ENCODE measurements around the gene SLC5A5.

SLC5A5 gene

DNA sequence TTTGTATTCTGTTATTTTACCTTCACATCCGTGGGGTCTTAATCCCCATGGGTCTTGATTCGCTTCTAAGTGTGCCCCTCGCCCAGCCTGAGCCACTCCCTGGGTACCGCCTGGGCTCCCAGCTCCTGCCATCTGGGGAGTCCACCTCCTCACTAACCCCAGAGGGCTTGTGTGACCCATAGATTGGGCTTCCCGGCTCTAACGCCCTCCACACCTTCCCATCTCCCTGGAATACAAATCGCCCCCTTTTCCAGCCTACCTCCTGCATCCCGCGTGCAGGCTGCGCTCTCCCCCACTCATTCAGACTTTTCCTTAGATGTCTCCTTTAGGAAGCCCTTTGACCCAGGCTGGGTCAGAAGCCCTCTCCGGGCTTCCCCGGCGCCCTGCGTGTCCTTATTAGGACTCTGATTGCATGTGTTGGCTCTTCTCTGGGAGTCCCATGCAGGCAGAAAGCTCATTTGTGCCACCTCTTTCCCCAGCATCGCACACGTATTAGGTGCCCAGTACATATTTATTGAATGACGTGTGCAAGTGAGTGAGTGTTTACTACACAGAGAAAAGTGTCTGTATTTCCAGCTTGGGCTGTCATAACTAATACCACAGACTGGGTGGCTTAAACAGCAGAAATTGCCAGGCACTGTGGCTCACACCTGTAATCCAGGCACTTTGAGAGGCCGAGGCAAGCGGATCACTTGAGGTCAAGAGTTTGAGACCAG is 61.8 kb downstream of the SLC5A5 start:
- TF ChIP-seq, protein P1, sequence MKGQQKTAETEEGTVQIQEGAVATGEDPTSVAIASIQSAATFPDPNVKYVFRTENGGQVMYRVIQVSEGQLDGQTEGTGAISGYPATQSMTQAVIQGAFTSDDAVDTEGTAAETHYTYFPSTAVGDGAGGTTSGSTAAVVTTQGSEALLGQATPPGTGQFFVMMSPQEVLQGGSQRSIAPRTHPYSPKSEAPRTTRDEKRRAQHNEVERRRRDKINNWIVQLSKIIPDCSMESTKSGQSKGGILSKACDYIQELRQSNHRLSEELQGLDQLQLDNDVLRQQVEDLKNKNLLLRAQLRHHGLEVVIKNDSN (IDR thresholded peaks at IDR 0.05), result no peak
- TF ChIP-seq TCF12 (IDR thresholded peaks at IDR 0.05; ENCODE audit: low read depth), result no peak

DNA sequence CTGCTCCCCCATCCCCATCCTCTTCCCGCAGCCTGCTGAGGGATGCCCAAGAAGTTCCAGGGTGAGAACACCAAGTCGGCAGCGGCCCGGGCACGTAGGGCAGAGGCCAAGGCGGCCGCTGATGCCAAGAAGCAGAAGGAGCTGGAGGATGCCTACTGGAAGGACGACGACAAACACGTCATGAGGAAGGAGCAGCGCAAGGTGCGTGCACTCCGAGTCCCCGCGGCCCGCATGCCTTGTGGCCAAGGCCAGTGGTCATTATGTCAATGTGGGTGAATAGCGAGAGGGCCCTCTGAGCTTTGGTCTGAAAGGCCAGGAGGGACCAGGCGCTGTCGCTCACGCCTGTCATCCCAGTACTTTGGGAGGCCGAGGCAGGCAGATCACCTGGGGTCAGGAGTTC is 64.6 kb downstream of the SLC5A5 start:
- TF ChIP-seq, protein P1 (IDR thresholded peaks at IDR 0.05), result no peak
- TF ChIP-seq FOXM1 (IDR thresholded peaks at IDR 0.05; ENCODE audit: borderline replicate concordance, low read depth) (no peak), TEAD4 (IDR thresholded peaks at IDR 0.05) (no peak), NFIC (IDR thresholded peaks at IDR 0.05) (no peak), CEBPB (IDR thresholded peaks at IDR 0.05) (no peak)

DNA sequence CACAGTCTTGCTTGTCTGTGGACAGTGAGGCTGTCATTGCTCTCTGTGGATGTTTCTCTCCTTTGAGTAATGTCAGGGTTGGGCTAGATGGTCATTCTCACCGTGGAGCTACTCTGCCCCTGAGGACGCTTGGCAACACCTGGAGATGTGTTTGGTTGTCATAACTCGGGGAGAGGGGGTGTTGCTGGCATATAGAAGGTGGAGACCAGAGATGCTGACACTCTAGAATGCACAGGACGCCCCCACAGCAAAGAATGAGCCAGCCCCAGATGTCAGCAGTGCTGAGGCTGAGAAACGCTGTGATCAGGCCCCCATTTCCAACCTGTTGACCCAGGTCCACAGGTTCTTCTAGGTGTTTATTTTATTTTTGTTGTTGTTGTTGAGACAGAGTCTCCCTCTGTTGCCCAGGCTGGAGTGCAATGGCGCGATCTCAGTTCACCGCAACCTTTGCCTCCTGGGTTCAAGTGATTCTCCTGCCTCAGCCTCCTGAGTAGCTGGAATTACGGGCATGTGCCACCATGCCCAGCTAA is 65.7 kb downstream of the SLC5A5 start:
- TF ChIP-seq CEBPB (IDR thresholded peaks at IDR 0.05), result no peak
- TF ChIP-seq, protein P1 (IDR thresholded peaks at IDR 0.05), result no peak
- TF ChIP-seq FOXM1 (IDR thresholded peaks at IDR 0.05; ENCODE audit: borderline replicate concordance, low read depth), result no peak
- no peak for TF ChIP-seq EGR1 (IDR thresholded peaks at IDR 0.05)
- no peak for TF ChIP-seq TCF12 (IDR thresholded peaks at IDR 0.05; ENCODE audit: low read depth)
- no peak for TF ChIP-seq EP300 (IDR thresholded peaks at IDR 0.05; ENCODE audit: borderline replicate concordance)
- no peak for TF ChIP-seq YY1 (IDR thresholded peaks at IDR 0.05; ENCODE audit: low read depth)
- TF ChIP-seq TAF1 (IDR thresholded peaks at IDR 0.05; ENCODE audit: low read depth), result no peak
- TF ChIP-seq ZBTB7A (IDR thresholded peaks at IDR 0.05; ENCODE audit: low read depth), result no peak
- TF ChIP-seq, protein P2, sequence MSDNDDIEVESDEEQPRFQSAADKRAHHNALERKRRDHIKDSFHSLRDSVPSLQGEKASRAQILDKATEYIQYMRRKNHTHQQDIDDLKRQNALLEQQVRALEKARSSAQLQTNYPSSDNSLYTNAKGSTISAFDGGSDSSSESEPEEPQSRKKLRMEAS (IDR thresholded peaks at IDR 0.05), result no peak
- no peak for TF ChIP-seq TEAD4 (IDR thresholded peaks at IDR 0.05)
- TF ChIP-seq, protein P3, sequence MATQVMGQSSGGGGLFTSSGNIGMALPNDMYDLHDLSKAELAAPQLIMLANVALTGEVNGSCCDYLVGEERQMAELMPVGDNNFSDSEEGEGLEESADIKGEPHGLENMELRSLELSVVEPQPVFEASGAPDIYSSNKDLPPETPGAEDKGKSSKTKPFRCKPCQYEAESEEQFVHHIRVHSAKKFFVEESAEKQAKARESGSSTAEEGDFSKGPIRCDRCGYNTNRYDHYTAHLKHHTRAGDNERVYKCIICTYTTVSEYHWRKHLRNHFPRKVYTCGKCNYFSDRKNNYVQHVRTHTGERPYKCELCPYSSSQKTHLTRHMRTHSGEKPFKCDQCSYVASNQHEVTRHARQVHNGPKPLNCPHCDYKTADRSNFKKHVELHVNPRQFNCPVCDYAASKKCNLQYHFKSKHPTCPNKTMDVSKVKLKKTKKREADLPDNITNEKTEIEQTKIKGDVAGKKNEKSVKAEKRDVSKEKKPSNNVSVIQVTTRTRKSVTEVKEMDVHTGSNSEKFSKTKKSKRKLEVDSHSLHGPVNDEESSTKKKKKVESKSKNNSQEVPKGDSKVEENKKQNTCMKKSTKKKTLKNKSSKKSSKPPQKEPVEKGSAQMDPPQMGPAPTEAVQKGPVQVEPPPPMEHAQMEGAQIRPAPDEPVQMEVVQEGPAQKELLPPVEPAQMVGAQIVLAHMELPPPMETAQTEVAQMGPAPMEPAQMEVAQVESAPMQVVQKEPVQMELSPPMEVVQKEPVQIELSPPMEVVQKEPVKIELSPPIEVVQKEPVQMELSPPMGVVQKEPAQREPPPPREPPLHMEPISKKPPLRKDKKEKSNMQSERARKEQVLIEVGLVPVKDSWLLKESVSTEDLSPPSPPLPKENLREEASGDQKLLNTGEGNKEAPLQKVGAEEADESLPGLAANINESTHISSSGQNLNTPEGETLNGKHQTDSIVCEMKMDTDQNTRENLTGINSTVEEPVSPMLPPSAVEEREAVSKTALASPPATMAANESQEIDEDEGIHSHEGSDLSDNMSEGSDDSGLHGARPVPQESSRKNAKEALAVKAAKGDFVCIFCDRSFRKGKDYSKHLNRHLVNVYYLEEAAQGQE (IDR thresholded peaks at IDR 0.05; ENCODE audit: low read depth), result no peak

DNA sequence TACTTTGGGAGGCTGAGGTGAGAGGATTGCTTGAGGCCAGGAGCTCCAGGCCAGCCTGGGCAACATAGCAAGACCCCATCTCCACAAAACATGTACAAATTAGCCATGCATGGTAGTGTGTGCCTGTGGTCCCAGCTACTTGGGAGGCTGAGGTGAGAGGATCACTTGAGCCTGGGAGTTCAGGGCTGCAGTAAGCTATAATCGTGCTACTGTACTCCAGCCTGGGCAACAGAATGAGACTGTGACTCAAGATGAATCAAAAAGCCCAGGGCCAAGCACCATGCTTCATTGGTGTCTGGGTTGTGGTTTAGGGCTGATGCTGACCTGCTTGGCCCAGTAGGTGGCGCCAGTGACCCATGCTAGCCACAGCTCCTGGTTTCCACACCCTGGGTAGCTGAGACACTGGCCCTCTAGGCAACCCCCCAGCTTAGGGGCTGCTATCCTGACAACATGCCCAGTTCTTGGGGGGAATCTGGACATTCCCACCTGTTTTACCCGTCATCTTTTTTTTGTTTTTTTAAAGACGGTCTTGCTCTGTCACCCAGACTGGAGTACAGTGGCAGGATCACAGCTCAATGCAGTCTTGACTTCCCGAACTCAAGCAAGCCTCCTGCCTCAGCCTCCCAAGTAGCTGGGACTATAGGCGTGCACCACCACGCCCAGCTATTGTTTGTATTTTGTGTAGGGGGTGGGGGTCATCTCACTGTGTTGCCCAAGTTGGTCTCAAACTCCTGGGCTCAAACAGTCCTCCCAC is 66.5 kb downstream of the SLC5A5 start:
- TF ChIP-seq RAD21 (IDR thresholded peaks at IDR 0.05; ENCODE audit: low read depth), result peak; percentile 88
- no peak for TF ChIP-seq NFIC (IDR thresholded peaks at IDR 0.05)

DNA sequence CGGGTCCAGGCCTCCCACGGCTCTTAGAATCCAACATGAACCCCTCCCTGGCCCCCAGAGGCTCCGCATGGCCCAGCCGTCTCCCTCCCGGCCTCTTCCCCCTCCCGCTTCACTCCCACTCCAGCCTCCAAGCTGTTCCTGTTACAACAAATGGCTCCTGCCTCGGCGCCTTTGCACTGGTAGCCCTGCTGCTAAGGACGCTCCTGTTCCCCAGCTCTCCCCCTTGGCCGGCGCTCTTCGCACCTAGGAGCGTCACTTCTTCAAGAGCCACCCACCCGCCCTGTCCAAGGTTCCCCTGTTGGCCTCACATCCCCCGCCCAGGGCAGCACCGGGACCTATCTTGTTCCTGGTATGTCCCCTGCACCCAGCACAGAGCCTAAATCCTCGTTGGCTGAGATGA is 70.4 kb downstream of the SLC5A5 start:
- TF ChIP-seq NFIC (IDR thresholded peaks at IDR 0.05) (no peak), TCF12 (IDR thresholded peaks at IDR 0.05; ENCODE audit: low read depth) (no peak), CREB1 (IDR thresholded peaks at IDR 0.05; ENCODE audit: low read depth) (no peak), RAD21 (IDR thresholded peaks at IDR 0.05; ENCODE audit: low read depth) (no peak), TEAD4 (IDR thresholded peaks at IDR 0.05) (no peak), EGR1 (IDR thresholded peaks at IDR 0.05) (no peak), CEBPB (IDR thresholded peaks at IDR 0.05) (no peak), EP300 (IDR thresholded peaks at IDR 0.05; ENCODE audit: borderline replicate concordance) (no peak)
- TF ChIP-seq, protein P1 (IDR thresholded peaks at IDR 0.05), result no peak
- TF ChIP-seq, protein P2 (IDR thresholded peaks at IDR 0.05), result no peak

DNA sequence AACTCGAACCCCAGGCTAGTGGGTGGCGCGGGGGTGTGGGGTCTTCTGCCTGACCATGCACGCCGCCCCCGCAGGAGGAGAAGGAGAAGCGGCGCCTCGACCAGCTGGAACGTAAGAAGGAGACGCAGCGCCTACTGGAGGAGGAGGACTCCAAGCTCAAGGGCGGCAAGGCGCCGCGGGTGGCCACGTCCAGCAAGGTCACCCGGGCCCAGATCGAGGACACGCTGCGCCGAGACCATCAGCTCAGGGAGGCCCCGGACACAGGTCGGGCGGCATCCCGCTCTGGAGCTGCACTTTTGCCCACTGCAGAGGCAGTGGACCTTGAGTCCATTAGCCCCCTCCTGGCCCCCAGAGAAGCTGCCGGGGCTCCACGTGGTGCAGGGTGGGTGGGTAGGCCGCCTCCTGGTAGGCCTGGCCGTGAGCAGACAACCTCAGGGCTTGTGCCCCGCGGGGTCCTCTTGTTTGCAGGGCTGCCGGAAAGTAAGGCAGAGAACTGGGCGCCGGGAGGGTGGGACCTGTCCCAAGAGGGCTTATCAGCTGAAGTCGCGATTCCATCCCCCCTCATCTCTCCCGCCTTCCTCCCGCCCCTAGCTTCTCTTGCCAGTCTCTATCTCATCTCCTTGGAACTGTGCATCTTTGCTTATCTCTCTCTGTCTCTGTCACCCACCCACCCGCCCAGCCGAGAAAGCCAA is 71.0 kb downstream of the SLC5A5 start:
- TF ChIP-seq, protein P2 (IDR thresholded peaks at IDR 0.05), result no peak
- TF ChIP-seq CEBPB (IDR thresholded peaks at IDR 0.05) (no peak), FOXM1 (IDR thresholded peaks at IDR 0.05; ENCODE audit: borderline replicate concordance, low read depth) (no peak), TEAD4 (IDR thresholded peaks at IDR 0.05) (no peak), TAF1 (IDR thresholded peaks at IDR 0.05; ENCODE audit: low read depth) (no peak), RAD21 (IDR thresholded peaks at IDR 0.05; ENCODE audit: low read depth) (no peak), YY1 (IDR thresholded peaks at IDR 0.05; ENCODE audit: low read depth) (no peak)
- TF ChIP-seq, protein P1 (IDR thresholded peaks at IDR 0.05), result no peak

All from Ishikawa (cell line).